HUES48 (cell line): ENCODE results near the gene NTN4.

Experiments
- H3K27ac ChIP-seq: one replicate; pipeline ENCODE4 v1.7.0; 2013; ENCODE audit warnings: low read depth, low read length, inconsistent platforms
- H3K27me3 ChIP-seq: 2 replicates; pipeline ENCODE4 v1.6.1; 2013; ENCODE audit warnings: mild to moderate bottlenecking, low read length; ENCODE audit not compliant: control insufficient read depth, insufficient read depth
- H3K36me3 ChIP-seq: 2 replicates; pipeline ENCODE4 v1.6.1; 2013; ENCODE audit warnings: low read length; ENCODE audit not compliant: control insufficient read depth, insufficient read depth
- H3K4me1 ChIP-seq: 2 replicates; pipeline ENCODE4 v1.6.1; 2013; ENCODE audit warnings: mild to moderate bottlenecking, low read length; ENCODE audit not compliant: control insufficient read depth, insufficient read depth
- H3K4me3 ChIP-seq: 2 replicates; pipeline ENCODE4 v1.5.1; 2013; ENCODE audit warnings: mild to moderate bottlenecking, low read depth, low read length
- H3K9ac ChIP-seq: 2 replicates; pipeline ENCODE4 v1.6.1; 2013; ENCODE audit warnings: mild to moderate bottlenecking, low read depth, low read length, moderate library complexity
- H3K9me3 ChIP-seq: 2 replicates; pipeline ENCODE4 v1.6.1; 2013; ENCODE audit warnings: low read length; ENCODE audit not compliant: control insufficient read depth, insufficient read depth

Gene NTN4

GRCh38 chr12:95705143-95705542, 85.4 kb downstream of the NTN4 start:
- no peaks in the 10 kb centered on the region for H3K36me3 ChIP-seq
- peaks cover 9% of the 10 kb centered on the region for H3K4me1 ChIP-seq
- H3K9ac ChIP-seq: no peak overlapping the region
- H3K27ac ChIP-seq: no peak overlapping the region
- no peaks in the 10 kb centered on the region for H3K27me3 ChIP-seq
- no peak overlapping the region for H3K4me3 ChIP-seq
- H3K9me3 ChIP-seq: no peaks in the 10 kb centered on the region

- H3K4me3 ChIP-seq: no peak overlapping the region
- H3K27ac ChIP-seq: no peak overlapping the region
- no peaks in the 10 kb centered on the region for H3K27me3 ChIP-seq
- no peaks in the 10 kb centered on the region for H3K36me3 ChIP-seq
- H3K4me1 ChIP-seq: peaks cover 9% of the 10 kb centered on the region
- H3K9ac ChIP-seq: no peak overlapping the region
- H3K9me3 ChIP-seq: no peaks in the 10 kb centered on the region
Measured at GRCh38 chr12:95703986-95704385, 86.6 kb downstream of the NTN4 start.

GRCh38 chr12:95701722-95702418, 88.7 kb downstream of the NTN4 start:
- no peak overlapping the region for H3K9ac ChIP-seq
- peaks cover 5% of the 10 kb centered on the region for H3K4me1 ChIP-seq
- no peaks in the 10 kb centered on the region for H3K9me3 ChIP-seq
- no peak overlapping the region for H3K4me3 ChIP-seq
- no peak overlapping the region for H3K27ac ChIP-seq
- no peaks in the 10 kb centered on the region for H3K36me3 ChIP-seq
- no peaks in the 10 kb centered on the region for H3K27me3 ChIP-seq

- Histone ChIP-seq H3K4me3 (no peak overlapping the region), H3K9me3 (no peaks in the 10 kb centered on the region), H3K27ac (no peak overlapping the region), H3K9ac (no peak overlapping the region), H3K4me1 (no peaks in the 10 kb centered on the region), H3K27me3 (no peaks in the 10 kb centered on the region), H3K36me3 (no peaks in the 10 kb centered on the region)
Measured at GRCh38 chr12:95701275-95701674, 89.3 kb downstream of the NTN4 start.

- no peak overlapping the region for H3K27ac ChIP-seq
- H3K4me1 ChIP-seq: no peaks in the 10 kb centered on the region
- H3K9me3 ChIP-seq: no peaks in the 10 kb centered on the region
- H3K27me3 ChIP-seq: no peaks in the 10 kb centered on the region
- H3K36me3 ChIP-seq: no peaks in the 10 kb centered on the region
- no peak overlapping the region for H3K9ac ChIP-seq
- H3K4me3 ChIP-seq: no peak overlapping the region
Measured at GRCh38 chr12:95700316-95700785, 90.2 kb downstream of the NTN4 start.

- Histone ChIP-seq H3K4me3 (no peak overlapping the region), H3K4me1 (no peaks in the 10 kb centered on the region), H3K9ac (no peak overlapping the region), H3K36me3 (no peaks in the 10 kb centered on the region), H3K27me3 (no peaks in the 10 kb centered on the region), H3K9me3 (no peaks in the 10 kb centered on the region), H3K27ac (no peak overlapping the region)
Measured at GRCh38 chr12:95699579-95699978, 91.0 kb downstream of the NTN4 start.

GRCh38 chr12:95694136-95694535, 96.4 kb downstream of the NTN4 start:
- Histone ChIP-seq H3K9me3 (no peaks in the 10 kb centered on the region), H3K27me3 (no peaks in the 10 kb centered on the region), H3K27ac (no peak overlapping the region), H3K36me3 (no peaks in the 10 kb centered on the region), H3K4me3 (no peak overlapping the region), H3K9ac (no peak overlapping the region), H3K4me1 (0 out of 2 replicates have a peak, but pooled peaks cover 3% of the 10 kb centered on the region)

GRCh38 chr12:95693689-95694088, 96.9 kb downstream of the NTN4 start:
- no peaks in the 10 kb centered on the region for H3K9me3 ChIP-seq
- H3K27ac ChIP-seq: no peak overlapping the region
- H3K9ac ChIP-seq: no peak overlapping the region
- H3K4me3 ChIP-seq: no peak overlapping the region
- no peaks in the 10 kb centered on the region for H3K36me3 ChIP-seq
- 0 out of 2 replicates have a peak, but pooled peaks cover 3% of the 10 kb centered on the region for H3K4me1 ChIP-seq
- H3K27me3 ChIP-seq: no peaks in the 10 kb centered on the region

- Histone ChIP-seq H3K9ac (no peak overlapping the region), H3K27me3 (no peaks in the 10 kb centered on the region), H3K4me1 (0 out of 2 replicates have a peak, but pooled peaks cover 3% of the 10 kb centered on the region), H3K36me3 (no peaks in the 10 kb centered on the region), H3K27ac (no peak overlapping the region), H3K9me3 (no peaks in the 10 kb centered on the region), H3K4me3 (no peak overlapping the region)
Measured at GRCh38 chr12:95690861-95691635, 99.5 kb downstream of the NTN4 start.

GRCh38 chr12:95687937-95688336, 102.6 kb downstream of the NTN4 start:
- H3K36me3 ChIP-seq: no peaks in the 10 kb centered on the region
- H3K9ac ChIP-seq: no peak overlapping the region
- H3K9me3 ChIP-seq: no peaks in the 10 kb centered on the region
- H3K27ac ChIP-seq: no peak overlapping the region
- no peaks in the 10 kb centered on the region for H3K27me3 ChIP-seq
- H3K4me3 ChIP-seq: no peak overlapping the region
- 0 out of 2 replicates have a peak, but pooled peaks cover 3% of the 10 kb centered on the region for H3K4me1 ChIP-seq

GRCh38 chr12:95683418-95683817, 107.1 kb downstream of the NTN4 start:
- Histone ChIP-seq H3K9ac (no peak overlapping the region), H3K9me3 (no peaks in the 10 kb centered on the region), H3K36me3 (no peaks in the 10 kb centered on the region), H3K27me3 (no peaks in the 10 kb centered on the region), H3K4me1 (no peaks in the 10 kb centered on the region), H3K4me3 (no peak overlapping the region), H3K27ac (no peak overlapping the region)
